HG02610 (cell line): ENCODE results near the gene ANKRD44.
"Not testable (repeated sequence)": the region's sequence is repeated elsewhere in the genome, so short reads cannot be mapped to it uniquely, and the experiment has no call there.

ENCODE experiments used
- ATAC-seq: cut with Tn5 transposase; IDR thresholded peaks from one replicate; pipeline ENCODE4 v1.9.1; 2021; ENCODE audit warnings: mild to moderate bottlenecking, moderate library complexity; ENCODE audit not compliant: unreplicated experiment

ANKRD44 gene

DNA sequence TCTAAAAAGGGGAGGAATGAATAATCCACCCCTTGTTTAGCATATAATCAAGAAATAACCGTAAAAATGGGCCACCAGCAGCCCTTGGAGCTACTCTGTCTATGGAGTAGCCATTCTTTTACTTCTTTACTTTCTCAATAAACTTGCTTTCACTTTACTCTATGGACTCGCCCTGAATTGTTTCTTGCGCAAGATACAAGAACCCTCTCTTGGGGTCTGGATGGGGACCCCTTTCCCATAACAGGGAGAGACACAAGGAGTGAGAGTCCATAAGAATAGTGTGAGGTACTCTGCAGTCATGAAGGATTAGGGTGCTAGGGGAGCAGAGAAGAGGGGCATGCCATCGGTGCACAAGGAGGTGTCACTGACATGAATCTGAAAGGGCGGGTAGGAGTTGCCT lies 224.9 kb downstream of the ANKRD44 start:
- ATAC-seq, result no peak

DNA sequence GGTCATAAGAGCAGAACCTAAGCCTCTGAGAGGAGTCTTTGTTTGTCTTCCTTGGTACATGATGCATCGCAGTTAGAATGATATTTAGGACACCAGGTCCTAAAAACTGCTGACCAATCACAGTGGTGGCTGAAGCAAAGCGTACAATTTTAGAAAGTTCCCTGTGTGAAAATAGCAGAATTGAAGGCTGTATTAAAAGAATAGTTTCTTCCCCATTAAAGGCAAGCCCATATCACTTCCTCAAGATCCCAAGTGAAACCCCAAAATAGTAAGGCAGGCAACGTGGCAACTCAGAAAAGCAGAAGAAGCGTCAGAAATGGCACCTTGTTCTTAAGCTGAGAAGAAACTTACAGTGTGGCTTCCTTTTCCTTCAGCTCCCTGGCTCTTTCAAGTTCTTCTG lies 229.3 kb downstream of the ANKRD44 start:
- ATAC-seq, result no peak

DNA sequence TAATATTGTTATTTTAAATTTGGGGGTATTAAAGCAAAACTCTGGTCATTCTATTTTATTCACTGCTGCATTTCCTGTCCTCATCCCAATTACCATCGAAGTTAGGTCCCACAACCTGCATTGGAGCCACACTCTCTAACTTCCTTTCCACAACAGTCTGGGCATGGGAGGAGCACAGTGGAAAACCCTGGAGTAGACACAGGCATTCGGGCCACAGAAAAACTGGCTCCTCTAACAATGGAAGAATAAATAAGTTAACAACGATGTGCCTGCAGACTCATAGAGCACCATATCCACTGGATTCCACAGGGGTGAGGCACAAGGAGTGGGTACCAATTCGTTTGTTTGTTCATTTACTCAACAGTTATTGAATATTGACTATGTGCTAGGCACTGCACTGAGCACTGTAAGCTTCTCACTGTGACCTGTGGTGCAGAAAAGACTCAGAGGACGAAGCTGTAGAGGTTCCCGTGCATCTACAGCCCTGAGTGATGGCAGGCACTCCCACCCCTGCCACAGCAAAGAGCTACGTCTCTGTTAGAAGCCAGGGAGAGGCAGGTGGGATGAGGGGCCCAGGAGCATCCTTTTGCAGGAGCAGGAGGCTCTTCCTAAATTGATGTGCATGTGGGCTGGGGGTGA lies 229.9 kb downstream of the ANKRD44 start:
- no peak for ATAC-seq

DNA sequence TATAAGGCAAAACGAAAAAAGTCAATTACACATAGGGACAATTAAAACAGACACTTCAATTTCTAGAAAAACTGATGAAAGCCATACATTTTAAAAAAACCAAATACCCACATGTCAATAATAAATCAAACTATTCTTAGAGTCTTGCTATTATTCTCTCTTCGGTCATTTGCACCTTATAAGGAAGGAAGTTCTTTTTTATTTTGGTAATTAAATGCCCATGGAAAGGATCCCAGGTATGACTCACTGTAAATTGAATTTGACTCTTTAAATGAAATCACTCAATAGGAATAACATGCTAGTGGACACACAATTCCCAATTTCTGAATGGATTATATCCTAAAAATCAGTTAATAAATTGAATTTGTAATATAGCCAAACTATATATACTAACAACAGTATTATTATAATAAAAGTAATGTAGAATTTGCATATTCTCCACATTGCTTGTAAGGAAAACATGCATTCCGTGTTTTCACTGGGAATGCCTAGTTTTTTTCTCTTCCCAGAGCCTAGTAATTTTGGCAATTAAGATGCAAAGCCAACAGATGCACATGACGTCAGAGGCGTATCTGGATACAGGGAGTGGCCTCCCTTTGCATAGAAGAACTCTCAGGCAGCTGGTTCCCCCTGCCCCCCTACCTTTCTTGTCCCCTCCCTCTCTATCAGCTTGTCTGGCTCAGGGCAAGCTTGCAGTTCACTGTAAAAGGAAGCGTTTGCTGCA lies 230.6 kb downstream of the ANKRD44 start:
- ATAC-seq, result no peak

DNA sequence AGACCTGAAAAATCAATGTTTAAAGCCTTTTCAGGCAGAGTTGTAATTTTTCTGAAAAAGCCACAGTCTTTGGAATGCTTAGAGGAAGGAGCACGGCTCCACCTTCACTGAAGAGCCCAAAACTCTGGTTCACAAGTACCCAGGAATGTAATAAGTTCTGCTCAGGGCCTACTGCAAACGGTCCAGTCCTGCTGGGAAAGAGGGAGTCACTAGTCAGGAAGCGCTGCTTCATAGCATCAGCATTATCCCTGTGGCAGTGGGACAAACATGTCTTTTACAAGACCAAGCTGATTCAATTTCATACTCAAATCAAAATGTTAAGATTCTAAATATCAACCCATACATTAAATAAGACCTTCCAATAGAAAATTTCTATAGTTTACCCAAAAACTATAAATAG lies 231.2 kb downstream of the ANKRD44 start:
- ATAC-seq, result no peak

DNA sequence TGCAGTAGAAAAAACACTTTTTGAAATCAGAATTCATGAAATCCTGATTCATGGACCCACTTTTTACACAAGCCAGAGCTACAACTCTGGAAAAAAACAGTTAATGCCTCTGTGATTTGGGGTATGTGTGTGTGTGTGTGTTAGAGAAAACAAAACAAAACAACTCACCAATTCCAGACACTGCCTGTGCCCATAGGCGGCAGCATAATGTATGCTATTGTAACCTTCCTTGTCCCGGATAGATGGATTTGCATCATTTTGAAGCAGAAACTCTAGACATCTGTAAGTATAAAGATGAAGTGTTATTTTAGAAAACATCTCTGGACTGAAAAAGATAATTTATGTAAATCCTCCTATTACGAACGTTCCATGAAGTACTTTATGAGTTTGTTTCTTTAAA lies 232.0 kb downstream of the ANKRD44 start:
- no peak for ATAC-seq

DNA sequence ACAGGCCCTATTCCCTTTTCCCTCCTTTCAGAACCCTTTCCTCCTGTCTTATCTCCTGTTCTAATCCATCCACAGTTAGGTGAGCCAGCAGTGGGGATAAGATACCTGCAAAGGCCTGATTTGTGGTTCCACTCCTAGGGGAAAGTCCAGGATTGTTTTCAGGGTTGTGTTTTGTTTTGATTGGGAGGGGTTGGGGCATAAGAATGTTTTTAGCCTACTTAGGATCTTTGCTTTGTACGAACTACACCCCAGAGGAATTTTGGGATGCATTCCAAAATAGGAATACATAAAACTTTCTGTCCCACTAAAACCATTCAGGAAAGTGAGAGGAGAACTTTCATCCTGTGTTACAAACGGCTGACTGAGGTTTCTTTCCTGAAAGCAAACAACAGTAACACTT lies 233.2 kb downstream of the ANKRD44 start:
- no peak for ATAC-seq

DNA sequence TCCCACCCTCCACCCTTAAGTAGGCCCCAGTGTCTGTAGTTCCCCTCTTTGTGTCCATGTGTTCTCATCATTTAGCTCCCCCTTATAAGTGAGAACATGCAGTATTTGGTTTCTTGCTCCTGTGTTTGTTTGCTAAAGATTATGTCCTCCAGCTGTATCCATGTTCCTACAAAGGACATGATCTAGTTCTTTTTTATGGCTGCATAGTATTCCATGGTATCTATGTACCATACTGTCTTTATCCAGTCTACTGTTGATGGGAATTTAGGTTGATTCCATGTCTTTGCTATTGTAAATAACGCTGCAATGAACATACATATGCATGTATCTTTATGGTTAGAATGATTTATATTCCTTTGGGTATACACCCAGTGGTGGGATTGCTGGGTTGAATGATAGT lies 233.9 kb downstream of the ANKRD44 start:
- no peak for ATAC-seq

DNA sequence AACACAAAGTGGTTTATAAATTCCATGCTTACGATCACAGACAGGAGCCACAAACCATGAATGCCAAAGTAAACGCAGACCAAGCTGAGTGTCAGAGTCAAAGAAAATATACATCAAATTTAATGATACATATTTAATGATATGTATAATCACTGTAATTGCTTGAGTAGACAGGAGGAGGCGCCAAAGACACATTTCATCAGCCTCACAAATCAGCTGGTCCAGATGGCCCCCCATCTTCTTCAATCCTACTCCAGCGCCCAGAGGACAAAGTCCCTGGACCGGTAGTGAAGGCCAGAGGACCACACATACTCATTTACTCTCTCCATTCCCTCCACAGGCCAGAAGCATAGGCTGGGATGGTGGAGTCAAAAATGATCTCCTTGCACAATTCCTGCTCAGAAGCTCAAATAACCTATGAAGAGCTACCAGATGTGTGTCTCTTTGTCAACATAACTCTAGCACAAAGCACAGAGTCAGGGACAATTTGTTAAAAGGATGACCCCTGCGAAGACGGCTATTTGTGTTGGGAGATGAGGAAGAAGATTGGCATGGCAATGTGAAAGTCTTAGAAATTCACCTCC lies 234.7 kb downstream of the ANKRD44 start:
- no peak for ATAC-seq

DNA sequence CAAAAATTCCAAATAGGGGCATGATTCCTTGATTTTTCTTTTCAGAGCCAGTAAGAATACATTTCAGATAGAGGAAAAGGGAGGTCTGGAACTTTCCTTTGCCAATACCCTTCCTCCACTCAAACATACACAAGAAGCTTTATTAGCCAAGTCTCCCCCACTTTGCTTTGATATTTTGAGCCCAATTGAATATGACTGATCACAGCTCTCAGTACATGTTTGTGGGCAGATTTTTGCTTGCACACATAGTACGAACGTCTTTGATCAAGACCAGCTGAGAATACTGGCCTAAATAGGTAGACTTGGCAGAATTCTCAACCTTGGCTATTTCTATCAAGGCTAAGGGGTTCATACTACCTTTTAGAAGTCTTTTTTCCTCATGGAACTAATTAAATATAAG lies 235.3 kb downstream of the ANKRD44 start:
- ATAC-seq, result no peak

DNA sequence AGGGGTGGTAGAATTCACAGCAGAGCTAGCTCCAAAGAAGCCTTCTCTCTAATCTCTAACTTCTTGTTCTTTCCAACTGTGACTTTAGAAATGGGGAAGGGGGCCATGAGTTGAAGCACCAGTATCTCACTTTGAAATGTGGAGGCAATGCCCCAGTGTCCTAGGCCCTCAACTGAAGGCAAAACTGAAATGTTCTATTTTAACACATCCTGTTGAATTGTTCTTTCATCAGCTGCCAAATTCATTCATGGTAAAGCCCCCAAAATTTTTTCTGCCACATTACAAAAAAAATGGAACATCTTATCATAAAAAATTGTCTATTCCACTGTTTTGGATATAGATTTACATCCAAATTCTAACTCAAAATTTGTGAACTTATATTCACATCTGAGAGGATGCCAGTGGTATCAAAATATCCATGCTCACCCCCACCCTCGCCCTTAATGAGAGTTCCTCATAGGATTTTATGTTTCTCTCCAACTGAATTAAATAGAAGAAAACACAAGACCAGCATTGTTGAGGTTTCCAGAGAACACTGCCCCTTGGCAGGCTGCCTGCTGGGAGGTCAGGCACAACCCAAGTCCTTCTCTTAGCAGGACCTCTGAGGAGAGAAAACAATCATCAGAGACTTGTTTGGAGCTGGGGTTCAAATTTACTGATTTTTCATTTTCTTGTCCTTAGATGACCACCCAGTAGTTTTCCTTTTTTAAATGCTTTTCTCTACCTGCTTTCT lies 236.7 kb downstream of the ANKRD44 start:
- ATAC-seq, result no peak

DNA sequence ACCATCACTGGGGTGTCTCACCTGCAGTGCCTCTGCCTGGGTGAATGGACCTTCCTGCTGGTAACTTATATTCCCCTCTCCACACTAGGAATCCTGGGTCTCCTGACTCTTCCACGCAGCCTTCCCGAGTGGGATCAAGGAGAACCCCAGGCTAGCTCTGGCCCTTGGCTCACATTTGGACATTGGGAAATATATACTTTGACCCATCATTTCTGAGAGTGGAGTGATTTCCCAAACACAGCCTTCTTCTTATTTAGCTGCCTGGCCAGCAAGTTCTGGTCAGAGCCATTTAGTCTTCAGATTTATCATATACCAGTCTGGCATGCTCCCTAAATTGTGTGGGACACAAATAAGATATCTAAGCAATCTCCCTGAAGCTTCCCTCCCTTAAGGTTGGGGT lies 237.3 kb downstream of the ANKRD44 start:
- no peak for ATAC-seq

DNA sequence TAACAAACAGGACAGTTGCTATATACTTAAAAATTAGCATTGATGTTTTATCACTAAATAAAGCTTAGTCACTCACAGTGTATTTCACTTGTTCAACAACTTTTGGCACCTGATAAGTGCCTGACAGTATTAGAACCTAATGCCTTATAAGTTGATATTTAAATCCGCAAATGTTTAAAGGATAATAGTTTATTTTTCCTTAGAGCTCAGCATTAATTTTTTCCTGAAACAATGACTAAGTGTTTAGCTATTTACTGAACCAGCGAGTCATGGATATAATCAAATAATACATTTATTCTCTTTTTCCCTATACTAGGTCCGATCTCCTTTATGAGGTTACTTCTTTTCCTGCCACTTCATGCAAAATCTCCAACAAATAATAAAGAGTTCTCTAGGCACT lies 238.0 kb downstream of the ANKRD44 start:
- no peak for ATAC-seq

DNA sequence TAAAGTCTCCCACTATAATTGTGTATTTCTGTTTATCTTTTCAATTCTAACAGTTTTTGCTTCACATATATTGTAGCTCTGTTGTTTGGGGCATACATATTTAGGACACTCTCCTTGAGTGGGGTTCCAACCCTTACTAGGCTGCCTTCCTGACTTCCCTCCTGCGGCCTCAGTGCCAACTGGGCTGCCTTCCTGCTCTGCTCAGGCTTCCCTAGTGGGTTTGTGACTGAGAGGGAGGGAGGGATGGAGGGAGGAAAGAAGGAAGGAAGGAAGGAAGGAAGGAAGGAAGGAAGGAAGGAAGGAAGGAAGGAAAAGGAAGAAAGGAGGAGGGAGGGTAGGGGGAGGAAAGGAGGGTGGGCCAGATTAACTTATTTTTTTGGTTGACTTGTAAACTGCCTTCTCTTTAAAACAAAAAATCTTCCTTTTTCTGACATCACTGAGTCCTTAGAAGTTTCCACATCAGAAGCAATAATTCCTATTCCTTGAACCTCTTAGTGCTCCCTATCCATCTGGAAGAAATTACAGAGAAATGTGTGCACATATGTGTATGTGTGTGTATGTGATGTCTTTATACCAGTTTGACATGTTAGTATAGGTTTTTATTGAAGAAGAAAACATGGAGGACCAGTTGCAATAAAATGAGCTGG lies 238.7 kb downstream of the ANKRD44 start:
- no peak for ATAC-seq

DNA sequence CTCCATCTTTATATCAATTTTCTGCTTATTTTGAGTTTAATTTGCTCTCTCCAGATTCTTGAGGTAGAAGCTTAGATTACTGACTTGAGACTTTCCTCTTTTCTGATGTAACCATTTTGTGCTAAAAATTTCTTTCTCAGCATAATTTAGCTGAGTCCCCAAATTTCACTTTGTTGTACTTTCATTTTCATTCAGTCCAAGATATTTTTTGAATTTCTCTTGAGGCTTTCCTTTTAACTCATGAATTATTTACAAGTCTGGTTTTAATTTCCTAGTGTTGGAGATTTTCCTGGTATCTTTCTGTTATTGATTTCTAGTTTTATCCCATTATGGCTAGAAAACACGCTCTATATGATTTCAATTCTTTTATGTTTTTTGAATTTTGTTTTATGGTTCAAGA lies 239.4 kb downstream of the ANKRD44 start:
- no peak for ATAC-seq

DNA sequence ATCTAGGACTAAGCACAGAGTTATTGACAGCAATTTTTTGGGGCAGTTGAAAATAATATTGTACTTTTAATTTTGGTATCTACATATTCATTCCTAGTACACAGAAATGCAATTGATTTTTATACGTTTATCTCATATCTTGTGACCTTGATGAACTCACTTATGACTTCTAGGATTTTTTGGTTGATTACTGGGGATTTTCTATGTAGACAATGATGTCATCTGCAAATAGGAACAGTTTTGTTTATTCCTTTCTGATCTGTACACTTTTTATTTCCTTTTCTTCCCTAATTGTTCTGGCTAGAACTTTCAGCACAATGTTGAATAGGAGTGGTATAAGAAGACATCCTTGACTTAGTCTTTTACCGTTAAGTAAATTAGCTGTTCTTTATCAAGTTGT lies 240.6 kb downstream of the ANKRD44 start:
- ATAC-seq, result no peak

DNA sequence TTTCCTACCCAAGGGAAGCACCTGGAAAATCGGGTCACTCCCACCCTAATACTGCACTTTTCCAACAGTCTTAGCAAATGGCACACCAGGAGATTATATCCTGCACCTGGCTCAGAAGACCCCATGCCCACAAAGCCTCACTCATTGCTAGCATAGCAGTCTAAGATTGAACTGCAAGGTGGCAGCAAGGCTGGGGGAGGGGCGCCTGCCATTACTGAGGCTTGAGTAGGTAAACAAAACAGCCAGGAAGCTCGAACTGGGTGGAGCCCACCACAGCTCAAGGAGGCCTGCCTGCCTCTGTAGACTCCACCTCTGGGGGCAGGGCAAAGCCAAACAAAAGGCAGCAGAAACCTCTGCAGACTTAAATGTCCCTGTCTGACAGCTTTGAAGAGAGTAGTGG lies 248.0 kb downstream of the ANKRD44 start:
- not testable (repeated sequence) for ATAC-seq

DNA sequence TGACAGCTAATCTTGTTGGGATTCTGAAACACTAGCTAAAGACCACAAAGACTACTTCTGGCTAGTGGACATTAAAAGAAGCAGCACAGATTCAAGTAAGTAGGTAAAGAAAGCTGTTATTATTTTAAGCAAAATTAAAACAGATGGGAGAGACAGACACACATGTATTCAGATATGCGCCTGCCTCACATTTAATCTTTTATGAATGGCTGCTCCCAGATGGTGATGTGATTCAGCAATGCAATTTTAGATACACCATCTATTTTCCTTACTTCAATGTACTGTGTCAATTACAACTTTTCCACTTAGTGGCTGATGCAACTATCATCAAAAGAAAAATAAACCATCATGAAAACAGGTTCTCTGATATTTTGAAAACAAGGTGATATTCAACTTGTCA lies 251.1 kb downstream of the ANKRD44 start:
- ATAC-seq, result no peak

DNA sequence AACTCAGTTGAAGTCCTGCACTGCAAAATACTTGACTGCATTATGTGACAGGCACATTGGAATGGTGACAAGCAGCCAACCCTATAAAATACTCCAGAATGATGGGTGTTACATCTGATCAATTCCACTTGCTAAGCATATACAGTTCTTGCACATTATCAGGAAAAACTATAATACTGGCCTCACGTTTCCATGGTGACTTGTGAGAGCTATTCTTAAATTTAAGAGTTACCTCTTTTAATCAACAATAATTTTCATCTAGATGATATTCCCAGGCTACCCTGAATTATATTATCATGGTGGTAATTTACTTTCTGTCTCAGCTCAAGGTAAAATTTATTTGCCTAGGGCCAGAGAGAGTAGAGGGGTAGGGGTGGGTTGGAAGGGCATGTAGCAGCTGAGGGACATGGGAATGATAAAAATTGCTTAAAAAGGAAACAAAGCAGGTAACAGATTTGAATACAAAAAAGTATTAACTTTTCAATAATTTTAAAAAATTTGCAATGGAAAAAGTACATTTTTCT lies 251.7 kb downstream of the ANKRD44 start:
- ATAC-seq, result no peak

DNA sequence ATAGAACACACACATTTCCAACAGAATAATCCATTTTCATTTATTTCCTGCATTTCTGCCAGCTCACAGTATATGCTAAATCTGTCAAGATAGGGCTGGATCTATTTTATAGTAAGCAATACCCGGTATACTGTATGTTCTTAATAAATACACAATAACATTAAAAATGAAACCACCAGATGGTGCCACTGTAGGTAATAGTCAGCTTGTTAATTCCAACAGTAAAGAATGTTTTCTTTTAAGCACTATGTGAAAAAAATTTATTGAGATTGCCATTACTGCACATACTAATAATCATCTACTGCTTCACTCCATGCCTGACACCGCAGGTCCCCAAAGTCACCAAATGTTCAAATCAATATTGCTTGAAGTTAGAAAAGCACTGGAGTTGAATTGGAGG lies 252.6 kb downstream of the ANKRD44 start:
- ATAC-seq, result no peak

DNA sequence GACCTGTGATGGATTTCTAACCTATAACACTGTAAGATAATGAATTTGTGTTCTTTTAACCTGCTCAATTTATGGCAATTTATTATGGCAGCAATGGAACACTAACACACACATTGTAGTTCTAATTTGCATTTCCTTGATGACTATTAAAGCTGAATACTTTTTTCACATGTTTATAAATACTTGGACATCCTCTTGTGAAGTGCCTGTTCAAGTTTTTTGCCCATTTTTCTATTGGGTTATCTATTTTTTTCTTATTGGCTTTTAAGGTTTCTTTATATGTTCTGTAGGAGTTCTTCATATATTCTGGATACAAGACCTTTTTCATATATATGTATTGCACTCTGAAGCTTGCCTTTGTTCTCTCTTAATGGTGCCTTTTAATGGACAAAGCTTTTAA lies 255.5 kb downstream of the ANKRD44 start:
- no peak for ATAC-seq
